H1 (cell line): Measurements from ENCODE around the gene SLC12A4. TPM values are rescaled to one million over a fixed set of nuclear protein-coding genes. Genes with fewer than 3 reads are reported as not detected.

Experiments used
- CTCF ChIA-PET: fragments of 300-600 bp; sonication (Branson Sonifier 250); formaldehyde crosslinking; loops from one replicate; lab custom pipeline; 2021; ENCODE audit not compliant: partially characterized antibody; lab: Charles Lee
- POLR2A ChIA-PET: fragments of 300-600 bp; sonication (Branson Sonifier 250); formaldehyde crosslinking; loops from one replicate; lab custom pipeline; 2021; ENCODE audit warnings: inconsistent platforms; ENCODE audit not compliant: partially characterized antibody; lab: Charles Lee
- DNase-seq, 2 experiments: peaks; one replicate each; pipeline versions ENCODE4 v3.0.0 to v3.0.0-alpha.2; 2010 to 2022; ENCODE audit warnings: low spot score in 2 of 2, low read depth in 1 of 2, mixed read lengths in 1 of 2
- FAIRE-seq: peaks from 2 replicates; lab custom pipeline; 2011; peaks lifted over from hg19 to GRCh38; lab: Jason Lieb, UNC
- H2AFZ ChIP-seq: 2 replicates; pipeline ENCODE4 v1.8.1; 2012; ENCODE audit warnings: low read length, inconsistent platforms
- H2AK5ac ChIP-seq: 2 replicates; pipeline ENCODE4 v1.6.1; 2013; ENCODE audit warnings: low read depth, low read length
- H2BK120ac ChIP-seq: replicated peaks from 2 replicates; pipeline ENCODE3; 2013; ENCODE audit warnings: low read depth, low read length, inconsistent platforms
- H2BK12ac ChIP-seq: 2 replicates; pipeline ENCODE4 v1.6.1; 2013; ENCODE audit warnings: low read depth, low read length
- H2BK15ac ChIP-seq: 2 replicates; pipeline ENCODE4 v1.6.1; 2013; ENCODE audit warnings: low read length
- H2BK20ac ChIP-seq: 2 replicates; pipeline ENCODE4 v1.6.1; 2013; ENCODE audit warnings: low read length
- H2BK5ac ChIP-seq: 2 replicates; pipeline ENCODE4 v1.6.1; 2013; ENCODE audit warnings: low read depth, low read length
- H3K14ac ChIP-seq: 2 replicates; pipeline ENCODE4 v1.6.1; 2013; ENCODE audit warnings: inconsistent platforms; ENCODE audit not compliant: insufficient read length
- H3K18ac ChIP-seq: 2 replicates; pipeline ENCODE4 v1.6.1; 2013; ENCODE audit warnings: low read length; ENCODE audit errors: extremely low read depth
- H3K23ac ChIP-seq: 2 replicates; pipeline ENCODE4 v1.6.1; 2013; ENCODE audit warnings: inconsistent platforms; ENCODE audit not compliant: insufficient read length
- H3K23me2 ChIP-seq: 2 replicates; pipeline ENCODE4 v1.6.1; 2013; ENCODE audit warnings: low read depth, low read length
- H3K27ac ChIP-seq: 2 replicates; pipeline ENCODE4 v1.6.1; 2011; ENCODE audit warnings: low read depth, low read length, inconsistent platforms
- H3K27me3 ChIP-seq, 4 experiments: replicated peaks in 1 of 4; 1 replicate in 1 of 4; 2 replicates in 3 of 4; pipeline versions ENCODE4 v1.6.1 to v1.8.1; 2011 to 2013; ENCODE audit warnings: low read length in 3 of 4, mild to moderate bottlenecking in 3 of 4, inconsistent platforms in 2 of 4, mixed read lengths in 2 of 4, moderate library complexity in 1 of 4; ENCODE audit not compliant: control insufficient read depth in 3 of 4, insufficient read depth in 3 of 4; ENCODE audit errors: extremely low read depth in 1 of 4
- H3K36me3 ChIP-seq, 4 experiments: 2 replicates each; pipeline versions ENCODE4 v1.6.1 to v1.8.1; 2011 to 2013; ENCODE audit warnings: mild to moderate bottlenecking in 4 of 4, low read length in 3 of 4, moderate library complexity in 2 of 4, control low read depth in 1 of 4, inconsistent platforms in 1 of 4; ENCODE audit not compliant: insufficient read depth in 4 of 4, control insufficient read depth in 2 of 4
- H3K4ac ChIP-seq: replicated peaks from 2 replicates; pipeline ENCODE3; 2013; ENCODE audit warnings: low read length, low read depth, mixed read lengths, inconsistent platforms; ENCODE audit not compliant: insufficient read length
- H3K4me1 ChIP-seq, 4 experiments: replicated peaks in 1 of 4; 1 replicate in 1 of 4; 2 replicates in 3 of 4; pipeline versions ENCODE4 v1.6.1 to v1.8.1; 2011 to 2013; ENCODE audit warnings: low read length in 3 of 4, inconsistent platforms in 2 of 4, mixed read lengths in 1 of 4; ENCODE audit not compliant: insufficient read depth in 4 of 4, control insufficient read depth in 3 of 4
- H3K4me2 ChIP-seq, 2 experiments: 2 replicates each; pipeline versions ENCODE4 v1.6.1 to v1.8.1; 2011 to 2013; ENCODE audit warnings: low read depth in 2 of 2, low read length in 2 of 2, control low read depth in 1 of 2, inconsistent platforms in 1 of 2, mild to moderate bottlenecking in 1 of 2; ENCODE audit not compliant: insufficient read depth in 1 of 2
- H3K4me3 ChIP-seq, 4 experiments: fragments of 200-600, 300-600 bp in 1 of 4; sonication (generic), shearing (Covaris generic), sonication (Bioruptor Twin) in 1 of 4; 2 replicates each; pipeline versions ENCODE4 v1.5.1 to v1.8.1; 2011 to 2016; ENCODE audit warnings: low read length in 4 of 4, low read depth in 3 of 4, control low read depth in 2 of 4, inconsistent platforms in 2 of 4, mild to moderate bottlenecking in 2 of 4, mixed read lengths in 1 of 4, moderate library complexity in 1 of 4; ENCODE audit not compliant: insufficient read depth in 2 of 4; ENCODE audit errors: extremely low read depth in 1 of 4
- H3K56ac ChIP-seq: replicated peaks from 2 replicates; pipeline ENCODE3; 2013; ENCODE audit warnings: low read depth, mild to moderate bottlenecking, mixed read lengths, low read length, inconsistent platforms; ENCODE audit not compliant: insufficient read length
- H3K79me1 ChIP-seq: 2 replicates; pipeline ENCODE4 v1.6.1; 2013; ENCODE audit warnings: low read depth, low read length, control low read depth
- H3K79me2 ChIP-seq, 2 experiments: 2 replicates each; pipeline versions ENCODE4 v1.6.1 to v1.8.1; 2012 to 2013; ENCODE audit warnings: low read length in 2 of 2, mild to moderate bottlenecking in 2 of 2, inconsistent platforms in 1 of 2; ENCODE audit not compliant: insufficient read depth in 2 of 2, control insufficient read depth in 1 of 2
- H3K9ac ChIP-seq, 4 experiments: replicated peaks in 1 of 4; 1 replicate in 1 of 4; 2 replicates in 3 of 4; pipeline versions ENCODE4 v1.6.1 to v1.8.1; 2011 to 2013; ENCODE audit warnings: low read depth in 3 of 4, low read length in 3 of 4, control low read depth in 2 of 4, mild to moderate bottlenecking in 2 of 4, moderate library complexity in 2 of 4, inconsistent platforms in 1 of 4; ENCODE audit errors: extremely low read depth in 1 of 4
- H3K9me3 ChIP-seq, 2 experiments: 2 replicates each; pipeline versions ENCODE4 v1.6.1 to v1.8.1; 2012 to 2013; ENCODE audit warnings: mild to moderate bottlenecking in 2 of 2, moderate library complexity in 2 of 2, control low read depth in 1 of 2, inconsistent platforms in 1 of 2, low read depth in 1 of 2, low read length in 1 of 2, mixed read lengths in 1 of 2; ENCODE audit not compliant: insufficient read depth in 2 of 2
- H4K20me1 ChIP-seq, 2 experiments: replicated peaks in 1 of 2; 2 replicates each; pipeline versions ENCODE3 to v1.8.1; 2011 to 2013; ENCODE audit warnings: inconsistent platforms in 2 of 2, low read length in 2 of 2, mild to moderate bottlenecking in 1 of 2; ENCODE audit not compliant: insufficient read depth in 2 of 2, control insufficient read depth in 1 of 2
- H4K5ac ChIP-seq: 2 replicates; pipeline ENCODE4 v1.6.1; 2013; ENCODE audit warnings: low read length, low read depth, mixed read lengths, inconsistent platforms; ENCODE audit not compliant: insufficient read length
- H4K8ac ChIP-seq: 2 replicates; pipeline ENCODE4 v1.8.0; 2013; ENCODE audit warnings: mild to moderate bottlenecking, moderate library complexity, low read length, inconsistent platforms; ENCODE audit not compliant: insufficient read depth; ENCODE audit errors: extremely low read depth
- H4K91ac ChIP-seq: replicated peaks from 2 replicates; pipeline ENCODE3; 2013; ENCODE audit warnings: low read length, mixed read lengths, inconsistent platforms; ENCODE audit not compliant: insufficient read length
- CBX8 ChIP-seq: fragments of 300-800, 300-1000 bp; sonication (generic); IDR thresholded peaks from 2 replicates; pipeline ENCODE4 v1.7.1; 2016; ENCODE audit warnings: low read depth, low read length, borderline replicate concordance
- CTCF ChIP-seq, 3 experiments: IDR thresholded peaks; 1 replicate in 2 of 3; 2 replicates in 1 of 3; pipeline versions ENCODE4 v1.5.1 to v1.6.1; 2011; ENCODE audit warnings: low read length in 3 of 3, mild to moderate bottlenecking in 3 of 3, inconsistent platforms in 2 of 3, low read depth in 1 of 3, moderate library complexity in 1 of 3; ENCODE audit not compliant: insufficient read depth in 1 of 3; ENCODE audit errors: control extremely low read depth in 1 of 3
- MAX ChIP-seq: IDR thresholded peaks from 2 replicates; pipeline ENCODE4 v1.6.1; 2012; ENCODE audit warnings: inconsistent platforms
- POLR2AphosphoS5 ChIP-seq: IDR thresholded peaks from 2 replicates; pipeline ENCODE4 v1.6.1; 2011; ENCODE audit warnings: low read depth, low read length
- RAD21 ChIP-seq, 2 experiments: IDR thresholded peaks in 1 of 2; conservative IDR thresholded peaks in 1 of 2; 2 replicates each; pipeline ENCODE4 v1.6.1; 2011; ENCODE audit warnings: low read depth in 2 of 2, low read length in 2 of 2, improper control_type of control experiment in 1 of 2, inconsistent platforms in 1 of 2, mild to moderate bottlenecking in 1 of 2, moderate library complexity in 1 of 2
- SIN3A ChIP-seq, 2 experiments: IDR thresholded peaks in 1 of 2; conservative IDR thresholded peaks in 1 of 2; 2 replicates each; pipeline ENCODE4 v1.6.1; 2011 to 2012; ENCODE audit warnings: low read length in 2 of 2, improper control_type of control experiment in 1 of 2, low read depth in 1 of 2, mild to moderate bottlenecking in 1 of 2
- TBP ChIP-seq: IDR thresholded peaks from 2 replicates; pipeline ENCODE4 v1.6.1; 2011; ENCODE audit warnings: low read depth, low read length, improper control_type of control experiment
- USF2 ChIP-seq: IDR thresholded peaks from 2 replicates; pipeline ENCODE4 v1.6.1; 2011; ENCODE audit warnings: low read length, improper control_type of control experiment
- WGBS, 2 experiments: shearing (Covaris generic) in 1 of 2; methylation state at CpG; one replicate each; pipeline versions ENCODE4 v1.1.6 to v1.1.7; 2013 to 2015; ENCODE audit warnings: low lambda C conversion rate in 2 of 2, mixed read lengths in 2 of 2, inconsistent platforms in 1 of 2, low coverage in 1 of 2, missing lambda C conversion rate in 1 of 2; ENCODE audit not compliant: insufficient replicate concordance in 2 of 2, insufficient coverage in 1 of 2, insufficient read length in 1 of 2; ENCODE audit errors: extremely low coverage in 1 of 2, missing lambda C conversion rate in 1 of 2; 5-methylcytosine and 5-hydroxymethylcytosine counted together
- polyA plus RNA-seq, 7 experiments: library from polyadenylated mRNA; depleted of rRNA in 3 of 7; stranded (reverse) in 5 of 7; unstranded in 2 of 7; fragments of >200 nt in 5 of 7; fragments of 200-250 nt in 2 of 7; gene quantifications; 1 replicate in 5 of 7; 2 replicates in 1 of 7; 4 replicates in 1 of 7; pipeline versions ENCODE4 v1.2.1 to v1.2.3, GENCODE V29; 2011 to 2013; ENCODE audit warnings: missing spikeins in 2 of 7, mixed read lengths in 2 of 7
- total RNA-seq: library from RNA; stranded (reverse); fragmentation: NEBNext Ultra II Directional; extraction: Animal tissue kit (Norgen Biotek cat#: 25700); gene quantifications from 2 replicates; pipeline ENCODE4 v1.2.1, GENCODE V29; 2021

SLC12A4 gene
- total and polyA plus RNA-seq, 2 of the 8 experiments (the other 6 are each of a cell fraction or from before 2014, with no cell fraction given) = 41.3 to 49.3 TPM

- Histone ChIP-seq H3K9ac (no peak overlapping the region), H3K79me2 (0 out of 4 replicates have a peak, but pooled peaks cover 0 to 2% of the 10 kb centered on the region in 2 experiments), H3K9me3 (no peaks in the 10 kb centered on the region), H3K56ac (no peak overlapping the region), H3K18ac (no peak overlapping the region), H4K8ac (no peak overlapping the region; the same call in 1 of the 2 replicates), H3K4me1 (peaks cover 0 to 2% (median 0%) of the 10 kb centered on the region in 4 experiments; a peak in 3 of 7 replicates), H2BK12ac (no peak overlapping the region), H2AFZ (no peak overlapping the region), H2BK20ac (no peak overlapping the region), H3K4me2 (no peak overlapping the region), H3K27me3 (no peaks in the 10 kb centered on the region), H3K4me3 (no peak overlapping the region), H3K23me2 (no peaks in the 10 kb centered on the region), H2AK5ac (no peak overlapping the region), H2BK120ac (no peak overlapping the region), H4K5ac (no peak overlapping the region), H4K20me1 (peaks cover 13 to 33% of the 10 kb centered on the region in 2 experiments), H2BK5ac (no peak overlapping the region), H3K36me3 (peaks cover 3 to 25% (median 15%) of the 10 kb centered on the region in 4 experiments; a peak in 6 of 8 replicates), H3K27ac (no peak overlapping the region), H2BK15ac (no peak overlapping the region), H3K4ac (no peak overlapping the region), H3K79me1 (peaks cover 2% of the 10 kb centered on the region; the same call in 1 of the 2 replicates), H3K23ac (no peak overlapping the region), H3K14ac (no peak overlapping the region), H4K91ac (no peak overlapping the region)
- peak; percentile 72 for FAIRE-seq
- DNase-seq = peak; percentile 49 to 77
- 80% methylated on average over 6 of the region's 6 CpGs; no CpG with 5 or more reads in 1 of the 2 experiments for WGBS, 2 experiments
- TF ChIP-seq CTCF (IDR thresholded peaks at IDR 0.05; ENCODE audit: control extremely low read depth in 1 of 3, insufficient read depth in 1 of 3, low read depth in 1 of 3, low read length in 3 of 3) (peak; percentile 84 to 99 (median 96)), RAD21 (IDR thresholded peaks at IDR 0.05 in 1 of 2, conservative IDR thresholded peaks at IDR 0.05 in 1 of 2; ENCODE audit: low read depth in 2 of 2, low read length in 2 of 2) (peak; percentile 71 to 80), CBX8 (no peak), USF2 (no peak), POLR2AphosphoS5 (peak; percentile 40; the same call in 1 of the 2 replicates), MAX (peak; percentile 58; the same call in 1 of the 2 replicates), TBP (peak; percentile 22; the same call in 1 of the 2 replicates), SIN3A (conservative IDR thresholded peaks at IDR 0.05 in 1 of 2, IDR thresholded peaks at IDR 0.05 in 1 of 2; ENCODE audit: low read depth in 1 of 2, low read length in 2 of 2) (peak; percentile 73 to 85; a peak in 2 of 4 replicates)
- CTCF ChIA-PET = interaction anchor here (0.6 to 27.1 kb wide), 37 partner anchors 9 to 343 kb away, joined by 3 to 623 read pairs (median 5); partner anchors contain the start of genes CENPT, CTRL, EDC4 and NRN1L
- POLR2A ChIA-PET = interaction anchor here (1.0 to 6.8 kb wide), 8 partner anchors 9 to 123 kb away, joined by 3 to 31 read pairs (median 3); partner anchors contain the start of genes CTRL and NRN1L
Measured at GRCh38 chr16:67942200-67942509, 26.3 kb downstream of the SLC12A4 start.
